Loucy (cell line): ENCODE results near the gene EIF6.

Experiments
- H2AFZ ChIP-seq: fragments of 200-600 bp; sonication (generic); 2 replicates; pipeline ENCODE4 v1.6.0; 2016; ENCODE audit warnings: antibody characterized with exemption, mild to moderate bottlenecking, low read length, moderate library complexity
- H3F3A ChIP-seq: fragments of 200-600 bp; 2 replicates; pipeline ENCODE4 v1.6.0; 2016; ENCODE audit warnings: antibody characterized with exemption, low read depth, mild to moderate bottlenecking
- H3K27me3 ChIP-seq: fragments of 200-600 bp; sonication (generic); 2 replicates; pipeline ENCODE4 v1.6.1; 2014; ENCODE audit warnings: low read length, mild to moderate bottlenecking; ENCODE audit not compliant: insufficient read depth, poor library complexity, severe bottlenecking
- H3K36me3 ChIP-seq: fragments of 200-600 bp; sonication (generic); 2 replicates; pipeline ENCODE4 v1.6.1; 2016; ENCODE audit warnings: low read length; ENCODE audit not compliant: insufficient read depth
- H3K4me1 ChIP-seq: fragments of 200-600 bp; sonication (generic); 2 replicates; pipeline ENCODE4 v1.5.1; 2014; ENCODE audit warnings: low read length, mild to moderate bottlenecking; ENCODE audit not compliant: insufficient read depth, poor library complexity, severe bottlenecking
- H3K4me2 ChIP-seq: fragments of 200-600 bp; sonication (generic); 2 replicates; pipeline ENCODE4 v1.6.0; 2014; ENCODE audit warnings: antibody characterized with exemption, low read length, low read depth, mild to moderate bottlenecking; ENCODE audit not compliant: poor library complexity, severe bottlenecking
- H3K4me3 ChIP-seq: fragments of 200-600 bp; sonication (generic); 2 replicates; pipeline ENCODE4 v1.5.1; 2014; ENCODE audit warnings: low read length, mild to moderate bottlenecking, mixed read lengths; ENCODE audit not compliant: poor library complexity, severe bottlenecking
- H3K79me2 ChIP-seq: fragments of 200-600 bp; sonication (generic); 2 replicates; pipeline ENCODE4 v1.6.1; 2014; ENCODE audit warnings: low read length; ENCODE audit not compliant: insufficient read depth
- H3K9ac ChIP-seq: fragments of 200-600 bp; sonication (generic); 2 replicates; pipeline ENCODE4 v1.6.0; 2014; ENCODE audit warnings: mild to moderate bottlenecking, low read depth, low read length, moderate library complexity; ENCODE audit not compliant: poor library complexity, severe bottlenecking
- H3K9me2 ChIP-seq: fragments of 200-600 bp; sonication (generic); replicated peaks from 2 replicates; pipeline ENCODE4 v1.6.1; 2016; ENCODE audit warnings: low read depth, low read length, mixed read lengths
- H3K9me3 ChIP-seq: fragments of 200-600 bp; sonication (generic); 2 replicates; pipeline ENCODE4 v1.6.1; 2014; ENCODE audit warnings: mild to moderate bottlenecking, antibody characterized with exemption, low read length, low read depth; ENCODE audit not compliant: insufficient read depth
- H4K20me1 ChIP-seq: fragments of 200-600 bp; sonication (generic); 2 replicates; pipeline ENCODE4 v1.6.0; 2014; ENCODE audit warnings: antibody characterized with exemption, low read length, mild to moderate bottlenecking; ENCODE audit not compliant: insufficient read depth, poor library complexity, severe bottlenecking
- CTCF ChIP-seq: fragments of 200-600 bp; sonication (generic); conservative IDR thresholded peaks from 2 replicates; pipeline ENCODE4 v1.5.1; 2014; ENCODE audit warnings: mild to moderate bottlenecking, antibody characterized with exemption, low read length
- EZH2phosphoT487 ChIP-seq: fragments of 200-600 bp; IDR thresholded peaks from 2 replicates; pipeline ENCODE4 v1.6.1; 2018; ENCODE audit warnings: antibody characterized with exemption, mild to moderate bottlenecking, moderate library complexity, borderline replicate concordance

Gene EIF6

GRCh38 chr20:35298264-35298663, 13.7 kb upstream of the EIF6 start:
- H3F3A ChIP-seq, result no peaks in the 10 kb centered on the region
- no peaks in the 10 kb centered on the region for H3K36me3 ChIP-seq
- H3K9me2 ChIP-seq, result no peaks in the 10 kb centered on the region
- no peak overlapping the region for H3K4me3 ChIP-seq
- no peaks in the 10 kb centered on the region for H3K4me1 ChIP-seq
- no peak overlapping the region for H2AFZ ChIP-seq
- no peaks in the 10 kb centered on the region for H4K20me1 ChIP-seq
- TF ChIP-seq EZH2phosphoT487 (no peak), CTCF (no peak)
- H3K9ac ChIP-seq, result no peak overlapping the region
- H3K79me2 ChIP-seq, result no peaks in the 10 kb centered on the region
- no peaks in the 10 kb centered on the region for H3K27me3 ChIP-seq
- H3K4me2 ChIP-seq, result no peak overlapping the region
- no peaks in the 10 kb centered on the region for H3K9me3 ChIP-seq

- Histone ChIP-seq H3K79me2 (no peaks in the 10 kb centered on the region), H3K36me3 (no peaks in the 10 kb centered on the region), H3K27me3 (no peaks in the 10 kb centered on the region), H3K4me2 (no peak overlapping the region), H3K9me2 (no peaks in the 10 kb centered on the region), H3K4me3 (no peak overlapping the region), H2AFZ (no peak overlapping the region), H3F3A (no peaks in the 10 kb centered on the region), H3K9ac (no peak overlapping the region), H3K9me3 (no peaks in the 10 kb centered on the region), H4K20me1 (no peaks in the 10 kb centered on the region), H3K4me1 (no peaks in the 10 kb centered on the region)
- no peak for TF ChIP-seq CTCF
- TF ChIP-seq EZH2phosphoT487, result no peak
Observed at GRCh38 chr20:35297740-35298139, 13.2 kb upstream of the EIF6 start.

GRCh38 chr20:35297155-35297554, 12.6 kb upstream of the EIF6 start:
- Histone ChIP-seq H3K79me2 (no peaks in the 10 kb centered on the region), H3K9ac (no peak overlapping the region), H2AFZ (no peak overlapping the region), H3K9me3 (no peaks in the 10 kb centered on the region), H3K9me2 (no peaks in the 10 kb centered on the region), H3K36me3 (no peaks in the 10 kb centered on the region), H3K4me1 (no peaks in the 10 kb centered on the region), H3F3A (no peaks in the 10 kb centered on the region), H3K4me3 (no peak overlapping the region), H4K20me1 (no peaks in the 10 kb centered on the region), H3K27me3 (no peaks in the 10 kb centered on the region), H3K4me2 (no peak overlapping the region)
- TF ChIP-seq CTCF (no peak), EZH2phosphoT487 (no peak)
